SK-N-SH (cell line): Measurements from ENCODE around the gene HDAC4. TPM values are rescaled to one million over a fixed set of nuclear protein-coding genes. Genes with fewer than 3 reads are reported as not detected.

Source experiments
- CTCF ChIA-PET: fragments of 300-600, 350-600 bp; formaldehyde crosslinking; extraction: SDS; loops from one replicate; lab custom pipeline; 2021; lab: Yijun Ruan, JAX
- POLR2A ChIA-PET: fragments of 350-600 bp; sonication (Branson Sonifier 250); formaldehyde crosslinking; extraction: SDS; loops from one replicate; lab custom pipeline; 2020; ENCODE audit warnings: antibody characterized with exemption, inconsistent platforms; lab: Yijun Ruan, JAX
- DNase-seq: peaks from one replicate; pipeline ENCODE4 v3.0.0; 2012
- H2AFZ ChIP-seq: fragments of 200-600 bp; sonication (generic); 2 replicates; pipeline ENCODE4 v1.8.1; 2016; ENCODE audit warnings: antibody characterized with exemption, mild to moderate bottlenecking, low read depth
- H3F3A ChIP-seq: fragments of 200-600 bp; sonication (generic); replicated peaks from 2 replicates; pipeline ENCODE3; 2016; ENCODE audit warnings: antibody characterized with exemption, mild to moderate bottlenecking; ENCODE audit not compliant: insufficient read depth
- H3K27ac ChIP-seq, 2 experiments: fragments of 200-500 bp in 1 of 2; fragments of 200-600 bp in 1 of 2; sonication (Bioruptor generic) in 1 of 2; sonication (generic), shearing (Covaris generic) in 1 of 2; 2 replicates each; pipeline versions ENCODE4 v1.5.1 to v1.6.1; 2014 to 2016; ENCODE audit warnings: low read depth in 2 of 2, inconsistent platforms in 1 of 2, low read length in 1 of 2, mild to moderate bottlenecking in 1 of 2, mixed read lengths in 1 of 2
- H3K27me3 ChIP-seq: fragments of 200-600 bp; sonication (generic), shearing (Covaris generic); 2 replicates; pipeline ENCODE4 v1.6.1; 2016; ENCODE audit warnings: mixed run types; ENCODE audit not compliant: insufficient read depth
- H3K36me3 ChIP-seq, 2 experiments: fragments of 200-500 bp in 1 of 2; fragments of 200-600 bp in 1 of 2; sonication (Bioruptor generic) in 1 of 2; sonication (generic) in 1 of 2; replicated peaks in 1 of 2; 2 replicates each; pipeline versions ENCODE3 to v1.5.1; 2014 to 2016; ENCODE audit warnings: low read length in 1 of 2, mild to moderate bottlenecking in 1 of 2; ENCODE audit not compliant: insufficient read depth in 2 of 2, control insufficient read depth in 1 of 2
- H3K4me1 ChIP-seq, 2 experiments: fragments of 200-500 bp in 1 of 2; fragments of 200-600 bp in 1 of 2; sonication (Bioruptor generic) in 1 of 2; sonication (generic), shearing (Covaris generic) in 1 of 2; 2 replicates each; pipeline versions ENCODE4 v1.5.1 to v1.6.1; 2014 to 2016; ENCODE audit warnings: low read depth in 1 of 2, low read length in 1 of 2, mixed run types in 1 of 2; ENCODE audit not compliant: insufficient read depth in 2 of 2, control insufficient read depth in 1 of 2
- H3K4me2 ChIP-seq: fragments of 200-600 bp; sonication (generic), shearing (Covaris generic); 2 replicates; pipeline ENCODE4 v1.6.1; 2017; ENCODE audit warnings: mixed run types
- H3K4me3 ChIP-seq, 2 experiments: fragments of 200-500 bp in 1 of 2; fragments of 200-600 bp in 1 of 2; sonication (Bioruptor generic) in 1 of 2; sonication (generic), shearing (Covaris generic) in 1 of 2; 2 replicates each; pipeline versions ENCODE4 v1.5.1 to v1.8.1; 2014 to 2016; ENCODE audit warnings: low read depth in 2 of 2, inconsistent platforms in 1 of 2, low read length in 1 of 2, mild to moderate bottlenecking in 1 of 2, mixed read lengths in 1 of 2, moderate library complexity in 1 of 2
- H3K79me2 ChIP-seq: fragments of 200-600 bp; sonication (generic); 2 replicates; pipeline ENCODE4 v1.8.1; 2017; ENCODE audit warnings: mild to moderate bottlenecking; ENCODE audit not compliant: insufficient read depth
- H3K9ac ChIP-seq: fragments of 200-600 bp; sonication (generic); 2 replicates; pipeline ENCODE4 v1.6.1; 2017; ENCODE audit warnings: mixed run types
- H3K9me2 ChIP-seq: fragments of 200-600 bp; sonication (generic); 2 replicates; pipeline ENCODE4 v1.6.1; 2017; ENCODE audit warnings: mixed run types
- H3K9me3 ChIP-seq: fragments of 200-600 bp; sonication (generic); 2 replicates; pipeline ENCODE4 v1.6.1; 2017; ENCODE audit warnings: mixed run types, mild to moderate bottlenecking, moderate library complexity
- H4K20me1 ChIP-seq: fragments of 200-600 bp; sonication (generic); 2 replicates; pipeline ENCODE4 v1.6.1; 2017; ENCODE audit warnings: mild to moderate bottlenecking, mixed run types; ENCODE audit not compliant: insufficient read depth
- CTCF ChIP-seq: fragments of 200-600 bp; sonication (generic); IDR thresholded peaks from 2 replicates; pipeline ENCODE4 v1.6.1; 2017; ENCODE audit warnings: antibody characterized with exemption, mild to moderate bottlenecking, moderate library complexity
- ELF1 ChIP-seq: IDR thresholded peaks from 2 replicates; pipeline ENCODE4 v1.4.0; 2012
- EZH2phosphoT487 ChIP-seq: fragments of 200-600 bp; sonication (generic); IDR thresholded peaks from 2 replicates; pipeline ENCODE4 v1.6.1; 2017; ENCODE audit warnings: low read depth, mixed run types, mild to moderate bottlenecking, antibody characterized with exemption, moderate library complexity, borderline replicate concordance
- IRF3 ChIP-seq: fragments of 150-350 bp; IDR thresholded peaks from 2 replicates; pipeline ENCODE4 v1.6.1; 2016; ENCODE audit warnings: mild to moderate bottlenecking, low read depth, low read length
- MEF2A ChIP-seq: IDR thresholded peaks from 2 replicates; pipeline ENCODE4 v1.4.0; 2012; ENCODE audit warnings: low read depth, borderline replicate concordance
- NFIC ChIP-seq: IDR thresholded peaks from 2 replicates; pipeline ENCODE4 v1.4.0; 2012; ENCODE audit warnings: borderline replicate concordance
- TAF1 ChIP-seq: IDR thresholded peaks from 2 replicates; pipeline ENCODE4 v1.6.1; 2012; ENCODE audit warnings: low read depth, mild to moderate bottlenecking, low read length, moderate library complexity, borderline replicate concordance
- TCF12 ChIP-seq: IDR thresholded peaks from 2 replicates; pipeline ENCODE4 v1.4.0; 2012
- TEAD4 ChIP-seq: IDR thresholded peaks from 2 replicates; pipeline ENCODE4 v1.4.0; 2012; ENCODE audit warnings: mild to moderate bottlenecking, borderline replicate concordance; ENCODE audit not compliant: insufficient read depth
- USF1 ChIP-seq: IDR thresholded peaks from 2 replicates; pipeline ENCODE4 v1.4.0; 2012; ENCODE audit warnings: low read depth, borderline replicate concordance
- YY1 ChIP-seq: IDR thresholded peaks from 2 replicates; pipeline ENCODE4 v1.4.0; 2012; ENCODE audit warnings: low read depth, mild to moderate bottlenecking
- WGBS: methylation state at CpG from one replicate; pipeline ENCODE4 v1.1.6; 2017; ENCODE audit warnings: low lambda C conversion rate; 5-methylcytosine and 5-hydroxymethylcytosine counted together
- polyA plus RNA-seq, 3 experiments: library from polyadenylated mRNA; depleted of rRNA; stranded (reverse); fragments of >200 nt; gene quantifications; 2 replicates each; pipeline ENCODE4 v1.2.3, GENCODE V29; 2012

The HDAC4 gene
- polyA plus RNA-seq, 1 of the 3 experiments (the other 2 are of a cell fraction) = 5.5 TPM

GRCh38 chr2:239132156-239132709 is 268.6 kb downstream of the HDAC4 start:
- Histone ChIP-seq H3K27me3 (no peaks in the 10 kb centered on the region), H3K9me3 (no peaks in the 10 kb centered on the region), H3K9ac (no peak overlapping the region), H2AFZ (no peak overlapping the region), H3K4me3 (no peak overlapping the region), H3K36me3 (peaks cover 0 to 30% of the 10 kb centered on the region in 2 experiments), H3K4me2 (no peak overlapping the region), H4K20me1 (no peaks in the 10 kb centered on the region), H3K79me2 (no peaks in the 10 kb centered on the region), H3K27ac (no peak overlapping the region), H3K9me2 (no peaks in the 10 kb centered on the region), H3K4me1 (no peaks in the 10 kb centered on the region), H3F3A (no peaks in the 10 kb centered on the region)
- ChIA-PET POLR2A (no interaction called here), CTCF (interaction anchor here (1.3 to 1.8 kb wide), 2 partner anchors 11 to 12 kb away, joined by 4 to 5 read pairs; no protein-coding TSS in a partner anchor)
- 90% methylated on average over 15 of the region's 17 CpGs for WGBS
- DNase-seq = no peak
- TF ChIP-seq IRF3 (no peak), ELF1 (no peak), YY1 (no peak), MEF2A (no peak)

GRCh38 chr2:239131521-239131920 is 269.3 kb downstream of the HDAC4 start:
- CTCF ChIA-PET = interaction anchor here (0.7 to 1.3 kb wide), 2 partner anchors 12 to 19 kb away, joined by 3 to 4 read pairs; no protein-coding TSS in a partner anchor
- 89% methylated on average over 10 of the region's 10 CpGs for WGBS

More at GRCh38 chr2:239131521-239131920, 269.3 kb downstream of the HDAC4 start:
- Histone ChIP-seq H3K27ac (no peak overlapping the region), H3K4me1 (no peaks in the 10 kb centered on the region), H3K9me3 (no peaks in the 10 kb centered on the region), H3K9ac (no peak overlapping the region), H4K20me1 (no peaks in the 10 kb centered on the region), H3F3A (no peaks in the 10 kb centered on the region), H3K36me3 (peaks cover 0 to 31% of the 10 kb centered on the region in 2 experiments), H3K4me3 (no peak overlapping the region), H3K4me2 (no peak overlapping the region), H3K27me3 (no peaks in the 10 kb centered on the region), H3K79me2 (no peaks in the 10 kb centered on the region), H3K9me2 (no peaks in the 10 kb centered on the region), H2AFZ (no peak overlapping the region)
- no peak for DNase-seq
- POLR2A ChIA-PET = no interaction called here
- TF ChIP-seq USF1 (no peak), TAF1 (no peak), NFIC (no peak), TCF12 (no peak), TEAD4 (no peak), CTCF (no peak), EZH2phosphoT487 (no peak)
